Hematopoietic multipotent progenitor cell (in vitro differentiated cells): Measurements from ENCODE around the gene OVAAL. TPM values are rescaled to one million over a fixed set of nuclear protein-coding genes. Genes with fewer than 3 reads are reported as not detected.

ENCODE experiments used
- DNase-seq, 3 donors: peaks; one replicate each; pipeline ENCODE4 v3.0.0-alpha.2; 2011 to 2015; ENCODE audit warnings: low read depth in 2 of 3, low spot score in 2 of 3
- small RNA-seq: library from RNA; depleted of rRNA; stranded (forward); fragments of <200 nt; gene quantifications from one replicate; pipeline ENCODE3, GENCODE V24; 2012
- total RNA-seq: library from RNA; depleted of rRNA; stranded (reverse); fragments of >200 nt; gene quantifications from one replicate; pipeline ENCODE4 v1.2.3, GENCODE V29; 2012

Gene OVAAL
- total RNA-seq, 1 donor = not detected

DNA sequence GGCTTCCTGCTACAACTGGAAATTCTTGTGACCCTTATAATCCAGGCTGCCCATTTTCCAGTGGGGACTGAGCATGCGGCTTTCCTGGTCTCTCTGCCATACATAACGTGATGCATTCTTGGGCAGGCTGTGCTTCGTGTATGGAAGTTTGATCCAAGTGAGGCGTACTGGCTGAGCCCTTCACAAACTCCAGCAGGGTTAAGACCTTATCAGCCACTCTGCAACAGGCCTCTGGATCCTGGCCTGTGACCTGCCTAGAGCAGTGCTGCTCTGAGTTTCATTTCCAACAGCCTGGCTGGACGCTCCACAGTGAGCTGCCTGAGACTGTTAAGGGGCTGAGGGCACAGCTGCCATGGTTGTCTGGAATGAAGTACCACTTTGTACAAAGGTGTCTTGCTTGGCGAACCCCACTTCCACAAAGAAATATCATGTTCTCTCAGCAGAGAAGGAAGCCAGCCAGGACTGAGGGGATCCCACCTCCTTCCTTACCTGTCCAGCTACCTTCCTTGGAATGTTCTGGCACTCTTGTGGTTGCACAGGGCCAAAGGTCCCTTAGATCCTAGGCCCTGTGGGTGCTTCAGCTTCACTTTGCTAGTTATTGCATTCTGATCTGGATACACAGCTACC lies 44.6 kb downstream of the OVAAL start:
- DNase-seq = no peak

DNA sequence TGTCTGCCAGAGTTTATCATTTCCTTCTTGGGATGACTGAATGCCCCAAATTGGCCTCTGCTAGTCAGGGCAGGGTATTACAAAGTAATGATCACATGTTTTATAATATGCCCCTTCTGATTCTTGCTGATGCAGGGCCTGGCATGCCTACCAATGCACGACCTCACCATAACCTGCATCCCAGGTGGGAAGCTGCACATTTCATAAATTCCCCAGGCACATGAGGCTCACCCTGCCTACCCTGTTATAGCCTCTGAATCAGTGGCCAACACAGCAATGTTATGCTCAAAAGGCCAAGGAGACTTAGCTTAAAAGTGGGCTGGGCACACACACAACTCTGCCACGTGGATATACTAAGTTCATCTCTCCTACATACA lies 45.1 kb downstream of the OVAAL start:
- DNase-seq = no peak

DNA sequence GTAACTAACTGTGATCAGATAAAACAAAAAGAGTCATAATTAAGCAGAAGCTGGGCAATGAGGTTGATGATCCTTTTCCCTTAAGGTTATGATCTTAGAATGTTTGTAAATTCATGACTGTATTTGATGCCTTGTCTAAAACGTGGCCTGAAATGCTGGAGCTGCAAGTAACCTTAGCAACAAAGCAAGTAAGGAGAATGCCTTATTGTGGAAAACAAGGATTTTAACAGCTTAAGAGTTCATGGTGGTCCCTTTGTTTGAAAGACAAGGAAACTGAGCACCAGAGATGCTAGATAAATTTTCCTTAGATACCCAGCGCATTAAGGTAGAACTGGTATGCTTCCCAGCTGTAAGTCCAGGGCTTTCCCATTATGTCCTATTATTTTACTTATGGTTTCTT lies 47.4 kb downstream of the OVAAL start:
- no peak for DNase-seq

DNA sequence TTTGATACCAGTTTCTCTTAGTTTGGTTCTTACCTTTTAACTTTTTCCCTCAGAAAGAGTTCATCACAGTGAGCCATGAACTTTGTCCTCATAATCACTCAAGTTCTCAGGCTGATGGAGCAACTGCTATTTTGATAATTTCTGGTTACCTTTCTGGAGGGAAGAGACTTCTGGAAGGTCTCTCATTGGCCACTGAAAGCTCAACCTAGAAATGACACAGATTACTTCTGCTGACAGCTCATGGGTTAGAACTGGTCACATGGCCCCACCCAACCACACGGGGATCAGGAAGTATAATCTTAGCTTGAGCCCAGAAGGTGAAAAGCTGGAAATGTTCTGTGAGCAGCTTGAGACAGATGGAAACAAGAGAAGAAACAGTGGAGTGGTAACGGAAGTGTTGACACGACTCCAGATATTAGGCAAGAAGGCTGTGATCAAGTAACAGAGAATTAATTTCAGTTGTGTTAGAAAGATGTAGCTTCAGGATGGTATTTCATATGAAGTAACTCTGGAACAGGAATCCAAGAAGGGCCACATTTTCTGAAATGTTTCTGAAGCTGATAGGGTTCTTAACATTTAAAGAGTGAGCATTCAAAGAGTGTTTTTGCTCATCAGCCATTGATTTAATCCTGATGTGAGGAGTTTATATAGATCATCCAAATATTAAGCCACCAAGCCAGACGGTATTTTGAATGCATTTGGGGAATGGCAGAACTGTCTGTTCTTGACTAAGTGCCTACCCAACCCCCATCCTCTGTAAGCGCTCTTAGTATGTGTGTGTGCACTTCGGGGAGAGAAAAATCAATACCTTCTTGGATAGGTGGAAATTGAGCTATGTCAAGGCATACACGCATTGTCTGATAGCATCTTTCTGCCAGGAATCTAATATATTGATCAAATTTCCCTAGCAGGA lies 51.1 kb downstream of the OVAAL start:
- no peak for DNase-seq

DNA sequence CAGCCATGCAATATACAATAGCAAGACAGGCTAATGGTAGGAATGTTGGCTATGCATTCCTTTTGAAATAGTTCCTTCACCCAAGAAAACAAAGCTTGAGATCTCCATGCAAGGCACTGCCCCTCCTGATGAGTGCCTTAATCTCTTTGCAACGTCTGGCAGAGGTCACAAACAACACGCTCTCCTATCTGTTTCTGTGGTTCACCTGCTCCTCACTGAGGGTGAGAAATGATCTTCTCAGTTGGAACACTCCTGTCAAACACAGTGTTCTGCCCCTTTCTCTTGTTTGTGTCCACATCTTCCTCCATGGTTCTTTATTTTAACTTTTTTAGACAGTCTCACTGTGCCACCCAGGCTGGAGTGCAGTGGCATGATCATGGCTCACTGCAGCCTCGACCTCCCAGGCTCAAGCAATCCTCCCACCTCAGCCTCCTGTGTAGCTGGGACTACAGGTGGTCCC lies 51.8 kb downstream of the OVAAL start:
- DNase-seq = no peak

DNA sequence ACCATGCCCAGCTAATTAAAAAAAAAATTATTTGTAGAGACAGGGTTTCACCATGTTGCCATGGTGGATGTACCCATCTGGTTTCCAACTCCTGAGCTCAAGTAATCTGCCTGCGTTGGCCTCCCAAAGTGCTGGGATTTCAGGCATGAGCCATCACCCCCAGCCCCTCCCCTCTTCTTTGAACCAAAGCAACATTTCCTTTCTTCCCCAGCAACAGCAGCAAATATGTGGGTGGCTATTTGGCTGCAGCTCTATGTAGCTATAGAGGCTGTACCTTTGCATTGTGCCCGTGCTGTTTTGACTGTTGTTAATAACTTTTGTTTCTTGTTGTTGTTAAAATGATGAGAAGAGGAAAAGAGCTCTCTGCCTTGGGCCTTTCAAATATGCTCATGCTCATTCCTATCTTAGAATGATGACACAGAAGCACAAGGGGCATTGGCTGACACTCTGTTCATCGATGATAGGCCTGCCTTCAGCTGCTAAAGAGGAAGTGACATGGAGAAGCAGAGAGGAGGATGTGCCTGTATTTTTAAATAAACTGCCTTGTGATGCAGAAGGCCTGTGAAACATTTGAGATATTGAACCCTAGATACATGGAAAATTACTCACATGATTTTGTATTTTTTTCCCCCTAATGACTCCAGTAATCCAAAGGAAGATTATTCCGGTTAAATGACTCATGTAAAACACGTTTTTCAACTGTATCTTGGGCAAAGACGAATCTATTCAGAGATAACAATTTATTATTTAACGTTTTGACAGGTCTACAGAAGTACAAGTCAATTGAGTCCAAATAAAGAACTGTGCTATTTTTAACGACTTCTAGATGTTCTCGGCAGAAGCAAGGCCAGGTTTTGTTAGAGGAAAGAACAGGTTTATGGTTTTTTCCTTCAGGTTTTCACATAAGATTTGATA lies 52.5 kb downstream of the OVAAL start:
- peak in 2 of 3 donors; percentile 40 to 60 for DNase-seq

DNA sequence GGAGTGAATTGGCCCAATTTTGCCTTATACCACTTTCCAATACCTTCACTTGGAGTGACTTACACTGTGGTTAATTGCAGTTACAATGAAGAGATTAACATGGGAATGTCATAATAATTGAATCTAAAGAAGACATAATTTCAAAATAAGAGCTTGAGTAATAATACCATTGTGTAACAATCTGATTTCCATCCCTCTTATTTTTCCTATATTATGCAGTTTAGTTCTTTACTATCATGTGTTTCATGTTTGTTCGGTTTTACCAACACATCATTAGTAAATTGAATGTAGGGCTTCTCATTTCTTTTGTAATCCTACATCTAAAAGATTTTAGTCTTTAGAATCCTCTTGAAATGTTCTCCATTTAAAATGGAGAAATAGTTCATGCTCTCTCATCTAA lies 53.9 kb downstream of the OVAAL start:
- DNase-seq = no peak

DNA sequence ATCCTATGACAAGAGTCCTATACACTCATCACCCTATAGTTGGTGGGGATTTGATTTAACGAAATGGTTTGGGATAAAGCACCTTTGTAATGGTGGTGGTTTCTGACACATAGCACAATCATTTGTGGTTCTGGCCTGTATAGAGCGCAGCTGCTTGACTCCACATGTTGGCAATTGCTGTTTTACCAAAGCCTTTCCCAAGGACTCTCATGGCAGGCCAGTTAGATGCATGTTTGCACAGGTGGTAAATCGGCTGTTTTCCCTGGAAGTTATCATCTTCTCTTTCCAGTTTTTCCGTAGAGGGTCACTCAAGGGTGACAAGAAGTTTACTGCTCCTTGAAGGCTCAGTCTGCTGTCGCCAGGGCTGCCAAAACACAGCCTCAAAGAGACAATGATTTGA lies 56.0 kb downstream of the OVAAL start:
- DNase-seq = no peak

GRCh38 chr1:180615493-180616290 lies 56.9 kb downstream of the OVAAL start:
- no peak for DNase-seq

Small RNAs within 50 kb of the gene (small RNA-seq; reads per million reads assigned to genes)
- gene RF00019 = not detected

Other genes with a start within 250 kb of the OVAAL start
- 66.2 TPM for gene ACBD6, start 56.4 kb upstream of the OVAAL start, total RNA-seq
- 9.2 TPM for gene XPR1, start 73.1 kb downstream of the OVAAL start, total RNA-seq